ENCODE data around the gene CACNG5.

CACNG5 gene

DNA sequence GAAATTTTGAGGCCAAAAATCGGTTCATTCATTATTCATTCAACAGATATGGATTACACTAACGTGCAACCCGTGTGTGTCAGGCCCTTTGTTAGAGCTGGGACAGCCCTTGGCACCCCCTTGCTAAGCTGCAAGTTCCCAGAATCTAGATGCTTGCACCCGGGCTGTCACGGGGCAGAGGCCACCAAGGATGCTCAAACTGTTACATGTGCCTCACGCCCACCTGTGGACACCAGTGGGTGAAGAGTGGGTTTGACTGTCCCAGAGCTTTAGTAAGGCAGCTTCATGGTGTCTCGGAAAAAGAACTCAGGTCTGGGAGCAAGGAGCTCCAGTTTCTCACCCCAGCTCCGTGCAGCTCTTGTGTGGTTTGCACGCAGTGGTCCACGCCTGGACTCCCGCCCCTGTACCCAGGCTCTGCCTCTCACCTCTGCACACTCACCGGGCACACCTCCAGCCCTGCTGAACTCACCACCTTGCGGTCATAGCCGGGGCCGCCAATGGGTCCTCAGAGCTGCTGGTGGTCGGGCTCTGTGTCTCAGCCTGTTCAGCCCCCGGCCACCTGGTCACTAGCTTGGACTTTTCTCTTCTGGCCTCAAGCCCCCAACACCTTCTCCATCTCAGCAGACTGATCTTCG, 75.9 kb downstream of the CACNG5 start:
- intact Hi-C loops (cut with micrococcal nuclease) = no loop called here
- Mint-ChIP-seq H3K9me3 (no peaks in the 10 kb centered on the region), H3K27me3 (peaks cover 3% of the 10 kb centered on the region), H3K27ac (no peak overlapping the region), H3K4me1 (ENCODE audit: low read depth) (peaks cover 5% of the 10 kb centered on the region), H3K36me3 (ENCODE audit: low read depth) (no peaks in the 10 kb centered on the region), H3K4me3 (no peak overlapping the region)

GRCh38 chr17:66915204-66915611, 80.3 kb downstream of the CACNG5 start:
- Mint-ChIP-seq H3K27ac (no peak overlapping the region), H3K4me3 (no peak overlapping the region), H3K27me3 (peaks cover 3% of the 10 kb centered on the region), H3K4me1 (ENCODE audit: low read depth) (no peaks in the 10 kb centered on the region), H3K9me3 (no peaks in the 10 kb centered on the region), H3K36me3 (ENCODE audit: low read depth) (no peaks in the 10 kb centered on the region)
- intact Hi-C loops (cut with micrococcal nuclease) = no loop called here

DNA sequence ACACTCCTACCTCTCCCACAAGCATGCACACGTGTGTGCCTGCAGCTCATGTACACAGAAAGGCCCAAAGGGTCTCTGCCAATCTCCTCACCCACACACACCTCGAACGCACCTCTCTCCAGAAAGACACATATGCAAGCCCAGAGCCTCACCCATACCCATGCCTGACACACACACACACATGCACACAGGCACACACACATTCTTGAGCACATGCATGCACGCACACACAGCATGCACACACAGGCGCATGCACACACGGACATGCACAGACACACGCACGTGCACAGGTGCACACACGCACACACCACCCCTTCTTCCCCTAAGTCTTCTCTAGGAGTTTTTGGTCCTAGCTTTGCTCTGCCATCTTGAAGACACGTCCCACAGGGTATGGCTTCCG, 80.9 kb downstream of the CACNG5 start:
- intact Hi-C loops (cut with micrococcal nuclease) = no loop called here
- Mint-ChIP-seq H3K36me3 (ENCODE audit: low read depth) (no peaks in the 10 kb centered on the region), H3K4me1 (ENCODE audit: low read depth) (no peaks in the 10 kb centered on the region), H3K27me3 (peaks cover 3% of the 10 kb centered on the region), H3K9me3 (no peaks in the 10 kb centered on the region), H3K4me3 (no peak overlapping the region), H3K27ac (no peak overlapping the region)

DNA sequence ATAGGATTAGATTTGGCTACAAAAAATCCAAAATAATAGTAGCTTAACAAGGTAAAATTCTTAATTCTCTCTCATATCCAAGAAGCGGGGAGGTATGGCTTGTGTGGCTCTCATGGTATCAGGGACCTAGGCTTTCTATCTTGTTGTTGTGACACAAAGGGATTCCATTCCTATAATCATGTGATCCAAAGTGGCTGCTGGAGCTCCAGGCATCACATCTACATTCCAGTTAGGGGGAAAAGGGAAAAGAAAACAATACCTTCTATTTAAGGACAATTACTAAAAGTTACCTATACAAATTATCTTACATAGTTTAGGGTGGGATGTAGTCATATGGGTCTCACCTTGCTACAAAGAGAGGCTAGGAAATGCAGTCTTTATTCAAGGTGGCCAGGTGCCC, 82.0 kb downstream of the CACNG5 start:
- H3K9me3 Mint-ChIP-seq = no peaks in the 10 kb centered on the region
- H3K36me3 Mint-ChIP-seq (ENCODE audit: low read depth) = no peaks in the 10 kb centered on the region
- H3K4me3 Mint-ChIP-seq = no peak overlapping the region
- H3K27ac Mint-ChIP-seq = no peak overlapping the region
- peaks cover 3% of the 10 kb centered on the region for H3K27me3 Mint-ChIP-seq
- no peaks in the 10 kb centered on the region for H3K4me1 Mint-ChIP-seq (ENCODE audit: low read depth)
- intact Hi-C loops (cut with micrococcal nuclease) = no loop called here

- Mint-ChIP-seq H3K4me3 (no peak overlapping the region), H3K27me3 (peaks cover 9% of the 10 kb centered on the region), H3K36me3 (ENCODE audit: low read depth) (no peaks in the 10 kb centered on the region), H3K4me1 (ENCODE audit: low read depth) (no peaks in the 10 kb centered on the region), H3K27ac (no peak overlapping the region), H3K9me3 (no peaks in the 10 kb centered on the region)
- intact Hi-C loops (cut with micrococcal nuclease) = no loop called here
Measured at GRCh38 chr17:66918896-66919295, 84.0 kb downstream of the CACNG5 start.

- Mint-ChIP-seq H3K27me3 (peaks cover 6% of the 10 kb centered on the region), H3K4me3 (no peak overlapping the region), H3K4me1 (ENCODE audit: low read depth) (no peaks in the 10 kb centered on the region), H3K36me3 (ENCODE audit: low read depth) (no peaks in the 10 kb centered on the region), H3K9me3 (no peaks in the 10 kb centered on the region), H3K27ac (no peak overlapping the region)
- intact Hi-C loops (cut with micrococcal nuclease) = no loop called here
Measured at GRCh38 chr17:66920435-66920834, 85.5 kb downstream of the CACNG5 start.

- H3K4me1 Mint-ChIP-seq (ENCODE audit: low read depth) = no peaks in the 10 kb centered on the region
- no peaks in the 10 kb centered on the region for H3K36me3 Mint-ChIP-seq (ENCODE audit: low read depth)
- intact Hi-C loops (cut with micrococcal nuclease) = no loop called here
- peaks cover 6% of the 10 kb centered on the region for H3K27me3 Mint-ChIP-seq
- no peak overlapping the region for H3K27ac Mint-ChIP-seq
- H3K9me3 Mint-ChIP-seq = no peaks in the 10 kb centered on the region
- no peak overlapping the region for H3K4me3 Mint-ChIP-seq
Measured at GRCh38 chr17:66920950-66921349, 86.0 kb downstream of the CACNG5 start.

DNA sequence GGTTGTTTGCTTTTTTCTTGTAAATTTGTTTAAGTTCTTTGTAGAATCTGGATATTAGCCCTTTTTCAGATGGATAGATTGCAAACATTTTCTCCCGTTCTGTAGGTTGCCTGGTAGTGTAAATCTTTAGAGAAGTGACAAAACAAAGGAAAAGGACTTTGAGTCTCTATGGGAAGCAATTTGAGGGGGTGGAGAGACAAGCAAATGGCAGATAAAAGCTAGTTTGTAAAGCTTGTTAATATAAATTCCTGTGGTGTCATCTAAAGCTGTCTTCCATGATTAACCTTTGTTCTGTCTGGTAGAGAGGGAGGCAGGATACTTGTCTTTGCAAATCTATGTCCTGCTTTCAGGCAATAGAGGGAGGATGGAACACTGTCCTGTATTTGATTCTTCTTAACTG, 89.0 kb downstream of the CACNG5 start:
- no peaks in the 10 kb centered on the region for H3K36me3 Mint-ChIP-seq (ENCODE audit: low read depth)
- H3K27me3 Mint-ChIP-seq = peaks cover 12% of the 10 kb centered on the region

GRCh38 chr17:66925811-66926500, 91.0 kb downstream of the CACNG5 start:
- Mint-ChIP-seq H3K27me3 (peaks cover 12% of the 10 kb centered on the region), H3K27ac (no peak overlapping the region), H3K4me3 (no peak overlapping the region), H3K36me3 (ENCODE audit: low read depth) (no peaks in the 10 kb centered on the region), H3K4me1 (ENCODE audit: low read depth) (no peaks in the 10 kb centered on the region), H3K9me3 (no peaks in the 10 kb centered on the region)
- intact Hi-C loops (cut with micrococcal nuclease) = no loop called here

More for the DNA sequence above, 89.0 kb downstream of the CACNG5 start:
- H3K27ac Mint-ChIP-seq = no peak overlapping the region
- no peaks in the 10 kb centered on the region for H3K9me3 Mint-ChIP-seq
- H3K4me1 Mint-ChIP-seq (ENCODE audit: low read depth) = no peaks in the 10 kb centered on the region
- no peak overlapping the region for H3K4me3 Mint-ChIP-seq
- intact Hi-C loops (cut with micrococcal nuclease) = no loop called here

GRCh38 chr17:66928949-66929348, 94.0 kb downstream of the CACNG5 start:
- Mint-ChIP-seq H3K27me3 (peaks cover 7% of the 10 kb centered on the region), H3K4me1 (ENCODE audit: low read depth) (no peaks in the 10 kb centered on the region), H3K9me3 (no peaks in the 10 kb centered on the region), H3K27ac (no peak overlapping the region), H3K36me3 (ENCODE audit: low read depth) (no peaks in the 10 kb centered on the region), H3K4me3 (no peak overlapping the region)
- intact Hi-C loops (cut with micrococcal nuclease) = no loop called here

DNA sequence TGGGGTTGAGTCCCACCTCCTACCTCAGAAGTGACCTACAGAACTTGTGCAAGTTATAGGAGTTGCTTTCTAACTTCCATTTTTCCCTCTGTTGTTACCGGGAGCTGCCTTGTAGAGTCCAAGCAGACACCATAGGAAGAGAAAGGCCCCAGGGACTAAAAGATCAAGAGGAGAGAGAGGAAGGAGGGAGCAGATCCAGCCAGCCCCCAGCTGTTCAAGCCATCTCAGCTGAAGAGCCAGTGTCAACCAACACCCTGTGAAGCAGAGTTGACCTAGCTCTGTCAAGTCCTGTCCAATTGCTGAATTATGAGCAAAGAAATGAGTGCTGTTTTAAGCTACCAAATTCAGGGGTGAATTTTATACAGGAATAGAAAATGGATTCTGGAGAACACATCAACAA, 94.7 kb downstream of the CACNG5 start:
- no peak overlapping the region for H3K27ac Mint-ChIP-seq
- intact Hi-C loops (cut with micrococcal nuclease) = no loop called here
- no peaks in the 10 kb centered on the region for H3K36me3 Mint-ChIP-seq (ENCODE audit: low read depth)
- H3K4me1 Mint-ChIP-seq (ENCODE audit: low read depth) = no peaks in the 10 kb centered on the region
- H3K4me3 Mint-ChIP-seq = no peak overlapping the region
- H3K27me3 Mint-ChIP-seq = peaks cover 7% of the 10 kb centered on the region
- no peaks in the 10 kb centered on the region for H3K9me3 Mint-ChIP-seq

DNA sequence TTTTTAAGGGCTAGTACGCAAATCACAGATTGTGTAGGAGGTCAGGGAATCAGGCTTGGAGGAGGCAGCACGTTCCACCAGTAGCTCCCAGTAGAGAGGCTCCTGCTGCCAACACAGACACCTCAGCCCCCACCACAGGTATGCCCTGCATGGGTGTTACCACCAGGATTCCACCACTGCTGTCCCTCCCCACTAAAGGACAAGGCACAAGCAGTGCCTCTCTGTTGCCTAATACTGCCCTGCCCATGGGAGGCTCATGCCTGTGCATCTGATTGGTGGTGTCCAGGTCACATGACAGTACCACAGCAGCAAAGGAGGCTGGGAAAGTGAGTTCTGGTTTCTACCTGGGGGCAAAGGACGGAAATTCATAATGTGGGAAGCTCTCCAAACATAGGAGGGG, 96.0 kb downstream of the CACNG5 start:
- Mint-ChIP-seq H3K36me3 (ENCODE audit: low read depth) (no peaks in the 10 kb centered on the region), H3K4me1 (ENCODE audit: low read depth) (no peaks in the 10 kb centered on the region), H3K27me3 (peaks cover 7% of the 10 kb centered on the region), H3K27ac (no peak overlapping the region), H3K9me3 (no peaks in the 10 kb centered on the region), H3K4me3 (no peak overlapping the region)
- intact Hi-C loops (cut with micrococcal nuclease) = no loop called here

GRCh38 chr17:66932311-66932710, 97.4 kb downstream of the CACNG5 start:
- H3K27ac Mint-ChIP-seq = no peak overlapping the region
- peaks cover 4% of the 10 kb centered on the region for H3K9me3 Mint-ChIP-seq
- no peak overlapping the region for H3K4me3 Mint-ChIP-seq
- H3K36me3 Mint-ChIP-seq (ENCODE audit: low read depth) = no peaks in the 10 kb centered on the region
- H3K4me1 Mint-ChIP-seq (ENCODE audit: low read depth) = no peaks in the 10 kb centered on the region
- intact Hi-C loops (cut with micrococcal nuclease) = no loop called here
- peaks cover 7% of the 10 kb centered on the region for H3K27me3 Mint-ChIP-seq

- Mint-ChIP-seq H3K27ac (no peak overlapping the region), H3K4me1 (ENCODE audit: low read depth) (no peaks in the 10 kb centered on the region), H3K27me3 (peaks cover 1% of the 10 kb centered on the region), H3K9me3 (peaks cover 20% of the 10 kb centered on the region), H3K36me3 (ENCODE audit: low read depth) (no peaks in the 10 kb centered on the region), H3K4me3 (no peak overlapping the region)
- intact Hi-C loops (cut with micrococcal nuclease) = no loop called here
Measured at GRCh38 chr17:66934040-66934439, 99.1 kb downstream of the CACNG5 start.

All from dendritic cell treated with granulocyte-macrophage colony-stimulating factor and Interleukin-4, amounts not matched to agents 40 ng/mL and 50 ng/mL, for 4 days (primary cell).